HEK293 (cell line): ENCODE measurements around the gene POLR2E.
A peak's percentile ranks its signal among the peaks of the same experiment; 100 is the strongest.

ENCODE experiments used
- CTCF ChIA-PET: fragments of 350-600 bp; formaldehyde crosslinking; extraction: SDS; loops from one replicate; lab custom pipeline; 2021; ENCODE audit warnings: antibody characterized with exemption; lab: Yijun Ruan, JAX
- POLR2A ChIA-PET: fragments of 300-600 bp; formaldehyde crosslinking; extraction: SDS; loops from one replicate; lab custom pipeline; 2020; ENCODE audit warnings: antibody characterized with exemption, inconsistent platforms; lab: Yijun Ruan, JAX
- H3K27ac ChIP-seq: fragments of 200-500 bp; sonication (Bioruptor generic); 2 replicates; pipeline ENCODE4 v1.5.1; 2014; ENCODE audit warnings: low read depth, low read length, control low read depth, inconsistent platforms; ENCODE audit errors: extremely low read depth
- H3K36me3 ChIP-seq, 2 experiments: fragments of 200-500 bp in 1 of 2; sonication (Bioruptor generic) in 1 of 2; 1 replicate in 1 of 2; 2 replicates in 1 of 2; pipeline ENCODE4 v1.5.1; 2014 to 2017; ENCODE audit warnings: inconsistent platforms in 2 of 2, low read length in 2 of 2; ENCODE audit not compliant: control insufficient read depth in 2 of 2, insufficient read depth in 1 of 2
- H3K4me1 ChIP-seq: fragments of 200-500 bp; sonication (Bioruptor generic); 2 replicates; pipeline ENCODE4 v1.5.1; 2014; ENCODE audit warnings: mild to moderate bottlenecking, low read length, inconsistent platforms; ENCODE audit not compliant: control insufficient read depth, insufficient read depth
- H3K4me3 ChIP-seq: 2 replicates; pipeline ENCODE4 v1.5.1; 2011; ENCODE audit warnings: low read depth, mild to moderate bottlenecking, control low read depth, low read length, moderate library complexity
- H3K9me3 ChIP-seq: fragments of 200-500 bp; sonication (Bioruptor generic); 2 replicates; pipeline ENCODE4 v1.5.1; 2014; ENCODE audit warnings: low read depth, low read length, inconsistent platforms; ENCODE audit not compliant: control insufficient read depth, insufficient read depth
- ATF2 ChIP-seq: fragments of 450-650 bp; formaldehyde crosslinking; IDR thresholded peaks from 2 replicates; pipeline ENCODE4 v1.5.1; 2016; ENCODE audit warnings: missing biosample characterization, missing genetic modification characterization, low read depth
- HIC1 ChIP-seq: fragments of 450-650 bp; formaldehyde crosslinking; IDR thresholded peaks from 2 replicates; pipeline ENCODE4 v1.5.1; 2016; ENCODE audit warnings: missing biosample characterization, missing genetic modification characterization
- HOXD13 ChIP-seq: sonication (generic); formaldehyde crosslinking; IDR thresholded peaks from 2 replicates; pipeline ENCODE4 v1.8.0; 2022; ENCODE audit warnings: missing genetic modification reagents, borderline replicate concordance
- KLF1 ChIP-seq: fragments of 450-650 bp; formaldehyde crosslinking; IDR thresholded peaks from 2 replicates; pipeline ENCODE4 v1.5.1; 2016; ENCODE audit warnings: missing biosample characterization, missing genetic modification characterization
- KLF7 ChIP-seq: fragments of 450-650 bp; formaldehyde crosslinking; IDR thresholded peaks from 2 replicates; pipeline ENCODE4 v1.5.1; 2016; ENCODE audit warnings: missing biosample characterization, missing genetic modification characterization, borderline replicate concordance
- WT1 ChIP-seq: fragments of 450-650 bp; formaldehyde crosslinking; IDR thresholded peaks from 2 replicates; pipeline ENCODE4 v1.5.1; 2016; ENCODE audit warnings: missing biosample characterization, missing genetic modification characterization
- ZBTB8A ChIP-seq: fragments of 450-650 bp; formaldehyde crosslinking; IDR thresholded peaks from 2 replicates; pipeline ENCODE4 v1.5.1; 2016; ENCODE audit warnings: missing biosample characterization, missing genetic modification characterization
- ZFHX2 ChIP-seq: fragments of 450-650 bp; formaldehyde crosslinking; conservative IDR thresholded peaks from 2 replicates; pipeline ENCODE4 v1.5.1; 2016; ENCODE audit warnings: missing biosample characterization, missing genetic modification characterization
- ZFP3 ChIP-seq: fragments of 450-650 bp; formaldehyde crosslinking; IDR thresholded peaks from 2 replicates; pipeline ENCODE4 v1.5.1; 2016; ENCODE audit warnings: low read depth, missing biosample characterization, missing genetic modification characterization
- ZIC2 ChIP-seq: fragments of 450-650 bp; formaldehyde crosslinking; IDR thresholded peaks from 2 replicates; pipeline ENCODE4 v1.5.1; 2016; ENCODE audit warnings: missing biosample characterization, missing genetic modification characterization
- ZNF148 ChIP-seq: fragments of 450-650 bp; formaldehyde crosslinking; IDR thresholded peaks from 2 replicates; pipeline ENCODE4 v1.5.0; 2017; ENCODE audit warnings: missing biosample characterization, missing genetic modification characterization, borderline replicate concordance
- ZNF302 ChIP-seq: fragments of 450-650 bp; formaldehyde crosslinking; IDR thresholded peaks from 2 replicates; pipeline ENCODE4 v1.5.1; 2016; ENCODE audit warnings: missing biosample characterization, missing genetic modification characterization, low read depth
- ZNF514 ChIP-seq: fragments of 450-650 bp; formaldehyde crosslinking; IDR thresholded peaks from 2 replicates; pipeline ENCODE4 v1.5.1; 2016; ENCODE audit warnings: missing biosample characterization, missing genetic modification characterization
- ZNF600 ChIP-seq: fragments of 450-650 bp; formaldehyde crosslinking; IDR thresholded peaks from 2 replicates; pipeline ENCODE4 v1.5.1; 2016; ENCODE audit warnings: missing biosample characterization, missing genetic modification characterization
- ZNF623 ChIP-seq: fragments of 450-650 bp; formaldehyde crosslinking; IDR thresholded peaks from 2 replicates; pipeline ENCODE4 v1.5.1; 2016; ENCODE audit warnings: missing biosample characterization, missing genetic modification characterization

The POLR2E gene

GRCh38 chr19:1084024-1084868, 10.9 kb downstream of the POLR2E start:
- peaks cover 0 to 29% of the 10 kb centered on the region in 2 experiments; a peak in 1 of 3 replicates for H3K36me3 ChIP-seq
- H3K27ac ChIP-seq, result no peak overlapping the region

GRCh38 chr19:1082928-1083816, 12.0 kb downstream of the POLR2E start:
- Histone ChIP-seq H3K36me3 (peaks cover 0 to 18% of the 10 kb centered on the region in 2 experiments; a peak in 1 of 3 replicates), H3K4me3 (no peak overlapping the region), H3K4me1 (no peaks in the 10 kb centered on the region), H3K27ac (no peak overlapping the region), H3K9me3 (no peaks in the 10 kb centered on the region)
- CTCF ChIA-PET, result interaction anchor here (0.5 to 0.6 kb wide), 2 partner anchors 156 to 292 kb away, joined by 3 to 4 read pairs; no protein-coding TSS in a partner anchor
- no peak for TF ChIP-seq ZNF302
- TF ChIP-seq ZNF623 (tag by site-specific recombination), result peak; percentile 76
- POLR2A ChIA-PET, result interaction anchor here (0.9 to 2.9 kb wide), 7 partner anchors 11 to 186 kb away, joined by 3 to 16 read pairs (median 4); partner anchors contain the start of genes ARHGAP45, CIRBP and GPX4

More at GRCh38 chr19:1084024-1084868, 10.9 kb downstream of the POLR2E start:
- TF ChIP-seq ZNF514 (tag by site-specific recombination) (no peak), ZBTB8A (tag by site-specific recombination) (peak; percentile 28; the same call in 1 of the 2 replicates), HIC1 (tag by site-specific recombination) (0 out of 2 replicates have a peak, but pooled peaks have one; percentile 55), ZFP3 (tag by site-specific recombination) (no peak), ZNF148 (tag by site-specific recombination) (no peak), ZFHX2 (tag by site-specific recombination) (peak; percentile 30; the same call in 1 of the 2 replicates)
- POLR2A ChIA-PET, result interaction anchor here (0.6 to 2.9 kb wide), 9 partner anchors 9 to 58 kb away, joined by 3 to 18 read pairs (median 5); partner anchors contain the start of genes ARHGAP45, CNN2 and GPX4
- Histone ChIP-seq H3K4me3 (no peak overlapping the region), H3K4me1 (no peaks in the 10 kb centered on the region), H3K9me3 (no peaks in the 10 kb centered on the region)
- CTCF ChIA-PET, result interaction anchor here (1.0 kb wide), 1 partner anchor 18 kb away, joined by 3 read pairs; no protein-coding TSS in a partner anchor

GRCh38 chr19:1082165-1082927, 12.8 kb downstream of the POLR2E start:
- Histone ChIP-seq H3K4me3 (no peak overlapping the region), H3K4me1 (no peaks in the 10 kb centered on the region), H3K9me3 (no peaks in the 10 kb centered on the region), H3K27ac (no peak overlapping the region), H3K36me3 (peaks cover 0 to 10% of the 10 kb centered on the region in 2 experiments; a peak in 1 of 3 replicates)
- ChIA-PET CTCF (interaction anchor here (0.5 to 0.6 kb wide), 3 partner anchors 18 to 291 kb away, joined by 3 to 5 read pairs (median 4); no protein-coding TSS in a partner anchor), POLR2A (interaction anchor here (0.9 to 2.9 kb wide), 6 partner anchors 12 to 187 kb away, joined by 3 to 16 read pairs (median 4); partner anchors contain the start of genes CIRBP and GPX4)
- TF ChIP-seq ATF2 (no peak), HOXD13 (CRISPR knock-in tag) (no peak), KLF1 (tag by site-specific recombination) (peak; percentile 100), ZIC2 (tag by site-specific recombination) (peak; percentile 41), ZNF600 (tag by site-specific recombination) (0 out of 2 replicates have a peak, but pooled peaks have one; percentile 13), WT1 (tag by site-specific recombination) (peak; percentile 70), KLF7 (tag by site-specific recombination) (peak; percentile 96)
